ENCODE data around the gene CORO1C. TPM values are rescaled to one million over a fixed set of nuclear protein-coding genes. Genes with fewer than 3 reads are reported as not detected.

CORO1C gene
- total RNA-seq, 1 donor = 261 TPM

DNA sequence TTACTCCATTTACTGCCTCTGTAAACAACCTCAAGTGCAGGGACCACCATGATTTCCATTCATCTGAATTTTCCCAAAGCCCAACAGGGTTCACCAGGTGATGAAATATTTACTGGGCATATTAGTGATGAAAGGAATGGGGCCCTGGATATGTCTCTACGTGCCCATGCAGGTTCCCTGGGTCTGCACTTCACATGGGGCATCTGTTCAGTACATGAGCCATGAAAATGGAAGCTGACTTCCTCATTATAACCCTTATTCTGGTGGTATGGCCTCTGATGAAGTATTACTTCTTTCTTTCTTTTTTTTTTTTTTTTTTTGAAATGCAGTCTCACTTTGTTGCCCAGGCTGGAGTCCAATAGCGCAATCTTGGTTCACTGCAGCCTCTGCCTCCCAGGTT lies 26.5 kb upstream of the CORO1C start:
- H2AFZ ChIP-seq (ENCODE audit: low read length) = no peak overlapping the region
- DNase-seq (ENCODE audit: insufficient read length, low spot score, missing footprints) = no peak
- H3K27me3 ChIP-seq (ENCODE audit: insufficient read depth, low read length) = no peaks in the 10 kb centered on the region
- H3K4me1 ChIP-seq (ENCODE audit: insufficient read depth, low read length) = no peaks in the 10 kb centered on the region
- TF ChIP-seq CTCF (IDR thresholded peaks at IDR 0.05; ENCODE audit: extremely low read depth, low read depth, low read length) = no peak
- H3K36me3 ChIP-seq (ENCODE audit: insufficient read depth, low read length) = no peaks in the 10 kb centered on the region
- H3K4me3 ChIP-seq (ENCODE audit: insufficient read depth, low read length) = no peak overlapping the region
- H3K79me2 ChIP-seq (ENCODE audit: insufficient read depth, low read length) = no peaks in the 10 kb centered on the region
- H3K9me3 ChIP-seq (ENCODE audit: low read depth, low read length) = no peaks in the 10 kb centered on the region
- H3K4me2 ChIP-seq (ENCODE audit: insufficient read depth, low read length) = no peak overlapping the region
- no peak overlapping the region for H3K27ac ChIP-seq (ENCODE audit: low read depth, low read length)
- no peaks in the 10 kb centered on the region for H4K20me1 ChIP-seq (ENCODE audit: insufficient read depth, low read length)

- Histone ChIP-seq H3K4me3 (ENCODE audit: insufficient read depth, low read length) (no peak overlapping the region), H3K27ac (ENCODE audit: low read depth, low read length) (no peak overlapping the region), H4K20me1 (ENCODE audit: insufficient read depth, low read length) (no peaks in the 10 kb centered on the region), H3K27me3 (ENCODE audit: insufficient read depth, low read length) (no peaks in the 10 kb centered on the region), H3K9me3 (ENCODE audit: low read depth, low read length) (no peaks in the 10 kb centered on the region), H3K4me2 (ENCODE audit: insufficient read depth, low read length) (no peak overlapping the region), H3K36me3 (ENCODE audit: insufficient read depth, low read length) (no peaks in the 10 kb centered on the region), H3K79me2 (ENCODE audit: insufficient read depth, low read length) (no peaks in the 10 kb centered on the region), H2AFZ (ENCODE audit: low read length) (no peak overlapping the region), H3K4me1 (ENCODE audit: insufficient read depth, low read length) (peaks cover 5% of the 10 kb centered on the region)
- DNase-seq (ENCODE audit: insufficient read length, low spot score, missing footprints) = no peak
- no peak for TF ChIP-seq CTCF (IDR thresholded peaks at IDR 0.05; ENCODE audit: extremely low read depth, low read depth, low read length)
Observed at GRCh38 chr12:108756421-108756820, 25.1 kb upstream of the CORO1C start.

DNA sequence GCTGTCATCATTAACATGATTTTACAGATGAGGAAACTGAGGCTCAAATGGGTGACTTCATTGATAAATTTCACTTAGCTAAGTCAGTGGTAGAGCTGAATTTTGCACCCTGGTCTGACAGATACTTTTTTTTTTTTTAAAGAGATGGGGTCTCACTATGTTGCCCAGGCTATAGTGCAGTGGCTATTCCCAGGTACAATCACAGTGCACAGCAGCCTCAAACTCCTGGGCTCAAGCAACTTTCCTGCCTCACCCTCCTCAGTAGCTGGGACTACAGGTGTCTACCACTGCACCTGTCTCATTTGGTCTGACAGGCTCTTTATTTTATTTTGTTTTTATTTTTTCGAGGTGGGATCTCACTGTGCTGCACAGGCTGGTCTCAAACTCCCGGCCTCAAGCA lies 24.2 kb upstream of the CORO1C start:
- no peak for DNase-seq (ENCODE audit: insufficient read length, low spot score, missing footprints)
- H3K27me3 ChIP-seq (ENCODE audit: insufficient read depth, low read length) = no peaks in the 10 kb centered on the region
- no peaks in the 10 kb centered on the region for H3K36me3 ChIP-seq (ENCODE audit: insufficient read depth, low read length)
- H3K9me3 ChIP-seq (ENCODE audit: low read depth, low read length) = no peaks in the 10 kb centered on the region
- H3K4me2 ChIP-seq (ENCODE audit: insufficient read depth, low read length) = no peak overlapping the region
- H3K27ac ChIP-seq (ENCODE audit: low read depth, low read length) = no peak overlapping the region
- no peak overlapping the region for H3K4me3 ChIP-seq (ENCODE audit: insufficient read depth, low read length)
- H2AFZ ChIP-seq (ENCODE audit: low read length) = no peak overlapping the region
- peaks cover 9% of the 10 kb centered on the region for H3K4me1 ChIP-seq (ENCODE audit: insufficient read depth, low read length)
- H3K79me2 ChIP-seq (ENCODE audit: insufficient read depth, low read length) = no peaks in the 10 kb centered on the region
- H4K20me1 ChIP-seq (ENCODE audit: insufficient read depth, low read length) = no peaks in the 10 kb centered on the region
- TF ChIP-seq CTCF (IDR thresholded peaks at IDR 0.05; ENCODE audit: extremely low read depth, low read depth, low read length) = no peak

DNA sequence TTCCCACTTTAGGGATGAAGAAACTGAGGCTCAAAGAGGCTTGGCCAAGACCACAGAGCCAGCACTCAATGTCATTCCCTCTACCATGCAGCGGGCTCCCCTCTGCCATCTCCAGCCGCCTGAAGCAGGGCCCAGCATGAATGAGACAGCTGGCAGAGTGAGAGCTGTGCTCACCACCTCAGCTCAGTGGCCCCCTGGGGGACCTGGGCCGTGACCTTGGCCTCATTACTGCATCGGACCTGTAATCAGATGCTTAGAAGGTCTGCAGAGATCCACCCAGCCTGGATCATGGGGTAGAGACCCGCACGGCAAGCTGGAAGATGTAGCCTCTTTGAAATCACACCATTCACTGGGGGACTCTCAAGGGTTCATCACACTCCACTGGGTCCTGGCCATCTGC lies 22.7 kb upstream of the CORO1C start:
- Histone ChIP-seq H3K4me3 (ENCODE audit: insufficient read depth, low read length) (no peak overlapping the region), H4K20me1 (ENCODE audit: insufficient read depth, low read length) (no peaks in the 10 kb centered on the region), H3K27me3 (ENCODE audit: insufficient read depth, low read length) (no peaks in the 10 kb centered on the region), H3K36me3 (ENCODE audit: insufficient read depth, low read length) (no peaks in the 10 kb centered on the region), H3K9me3 (ENCODE audit: low read depth, low read length) (no peaks in the 10 kb centered on the region), H3K4me2 (ENCODE audit: insufficient read depth, low read length) (no peak overlapping the region), H3K27ac (ENCODE audit: low read depth, low read length) (no peak overlapping the region), H2AFZ (ENCODE audit: low read length) (no peak overlapping the region), H3K79me2 (ENCODE audit: insufficient read depth, low read length) (no peaks in the 10 kb centered on the region), H3K4me1 (ENCODE audit: insufficient read depth, low read length) (peaks cover 10% of the 10 kb centered on the region)
- no peak for DNase-seq (ENCODE audit: insufficient read length, low spot score, missing footprints)
- TF ChIP-seq CTCF (IDR thresholded peaks at IDR 0.05; ENCODE audit: extremely low read depth, low read depth, low read length) = no peak

Measured in osteoblast (primary cell).